H1 (cell line): ENCODE results near the gene CACNA2D3. TPM values are rescaled to one million over a fixed set of nuclear protein-coding genes. Genes with fewer than 3 reads are reported as not detected.

Experiments used
- CTCF ChIA-PET: fragments of 300-600 bp; sonication (Branson Sonifier 250); formaldehyde crosslinking; loops from one replicate; lab custom pipeline; 2021; ENCODE audit not compliant: partially characterized antibody; lab: Charles Lee
- POLR2A ChIA-PET: fragments of 300-600 bp; sonication (Branson Sonifier 250); formaldehyde crosslinking; loops from one replicate; lab custom pipeline; 2021; ENCODE audit warnings: inconsistent platforms; ENCODE audit not compliant: partially characterized antibody; lab: Charles Lee
- DNase-seq, 2 experiments: peaks; one replicate each; pipeline versions ENCODE4 v3.0.0 to v3.0.0-alpha.2; 2010 to 2022; ENCODE audit warnings: low spot score in 2 of 2, low read depth in 1 of 2, mixed read lengths in 1 of 2
- FAIRE-seq: peaks from 2 replicates; lab custom pipeline; 2011; peaks lifted over from hg19 to GRCh38; lab: Jason Lieb, UNC
- H2AFZ ChIP-seq: 2 replicates; pipeline ENCODE4 v1.8.1; 2012; ENCODE audit warnings: low read length, inconsistent platforms
- H2AK5ac ChIP-seq: 2 replicates; pipeline ENCODE4 v1.6.1; 2013; ENCODE audit warnings: low read depth, low read length
- H2BK120ac ChIP-seq: replicated peaks from 2 replicates; pipeline ENCODE3; 2013; ENCODE audit warnings: low read depth, low read length, inconsistent platforms
- H2BK12ac ChIP-seq: 2 replicates; pipeline ENCODE4 v1.6.1; 2013; ENCODE audit warnings: low read depth, low read length
- H2BK15ac ChIP-seq: 2 replicates; pipeline ENCODE4 v1.6.1; 2013; ENCODE audit warnings: low read length
- H2BK20ac ChIP-seq: 2 replicates; pipeline ENCODE4 v1.6.1; 2013; ENCODE audit warnings: low read length
- H2BK5ac ChIP-seq: 2 replicates; pipeline ENCODE4 v1.6.1; 2013; ENCODE audit warnings: low read depth, low read length
- H3K14ac ChIP-seq: 2 replicates; pipeline ENCODE4 v1.6.1; 2013; ENCODE audit warnings: inconsistent platforms; ENCODE audit not compliant: insufficient read length
- H3K18ac ChIP-seq: 2 replicates; pipeline ENCODE4 v1.6.1; 2013; ENCODE audit warnings: low read length; ENCODE audit errors: extremely low read depth
- H3K23ac ChIP-seq: 2 replicates; pipeline ENCODE4 v1.6.1; 2013; ENCODE audit warnings: inconsistent platforms; ENCODE audit not compliant: insufficient read length
- H3K23me2 ChIP-seq: 2 replicates; pipeline ENCODE4 v1.6.1; 2013; ENCODE audit warnings: low read depth, low read length
- H3K27ac ChIP-seq: 2 replicates; pipeline ENCODE4 v1.6.1; 2011; ENCODE audit warnings: low read depth, low read length, inconsistent platforms
- H3K27me3 ChIP-seq, 4 experiments: replicated peaks in 1 of 4; 1 replicate in 1 of 4; 2 replicates in 3 of 4; pipeline versions ENCODE4 v1.6.1 to v1.8.1; 2011 to 2013; ENCODE audit warnings: low read length in 3 of 4, mild to moderate bottlenecking in 3 of 4, inconsistent platforms in 2 of 4, mixed read lengths in 2 of 4, moderate library complexity in 1 of 4; ENCODE audit not compliant: control insufficient read depth in 3 of 4, insufficient read depth in 3 of 4; ENCODE audit errors: extremely low read depth in 1 of 4
- H3K36me3 ChIP-seq, 4 experiments: 2 replicates each; pipeline versions ENCODE4 v1.6.1 to v1.8.1; 2011 to 2013; ENCODE audit warnings: mild to moderate bottlenecking in 4 of 4, low read length in 3 of 4, moderate library complexity in 2 of 4, control low read depth in 1 of 4, inconsistent platforms in 1 of 4; ENCODE audit not compliant: insufficient read depth in 4 of 4, control insufficient read depth in 2 of 4
- H3K4ac ChIP-seq: replicated peaks from 2 replicates; pipeline ENCODE3; 2013; ENCODE audit warnings: low read length, low read depth, mixed read lengths, inconsistent platforms; ENCODE audit not compliant: insufficient read length
- H3K4me1 ChIP-seq, 4 experiments: replicated peaks in 1 of 4; 1 replicate in 1 of 4; 2 replicates in 3 of 4; pipeline versions ENCODE4 v1.6.1 to v1.8.1; 2011 to 2013; ENCODE audit warnings: low read length in 3 of 4, inconsistent platforms in 2 of 4, mixed read lengths in 1 of 4; ENCODE audit not compliant: insufficient read depth in 4 of 4, control insufficient read depth in 3 of 4
- H3K4me2 ChIP-seq, 2 experiments: 2 replicates each; pipeline versions ENCODE4 v1.6.1 to v1.8.1; 2011 to 2013; ENCODE audit warnings: low read depth in 2 of 2, low read length in 2 of 2, control low read depth in 1 of 2, inconsistent platforms in 1 of 2, mild to moderate bottlenecking in 1 of 2; ENCODE audit not compliant: insufficient read depth in 1 of 2
- H3K4me3 ChIP-seq, 4 experiments: fragments of 200-600, 300-600 bp in 1 of 4; sonication (generic), shearing (Covaris generic), sonication (Bioruptor Twin) in 1 of 4; 2 replicates each; pipeline versions ENCODE4 v1.5.1 to v1.8.1; 2011 to 2016; ENCODE audit warnings: low read length in 4 of 4, low read depth in 3 of 4, control low read depth in 2 of 4, inconsistent platforms in 2 of 4, mild to moderate bottlenecking in 2 of 4, mixed read lengths in 1 of 4, moderate library complexity in 1 of 4; ENCODE audit not compliant: insufficient read depth in 2 of 4; ENCODE audit errors: extremely low read depth in 1 of 4
- H3K56ac ChIP-seq: replicated peaks from 2 replicates; pipeline ENCODE3; 2013; ENCODE audit warnings: low read depth, mild to moderate bottlenecking, mixed read lengths, low read length, inconsistent platforms; ENCODE audit not compliant: insufficient read length
- H3K79me1 ChIP-seq: 2 replicates; pipeline ENCODE4 v1.6.1; 2013; ENCODE audit warnings: low read depth, low read length, control low read depth
- H3K79me2 ChIP-seq, 2 experiments: 2 replicates each; pipeline versions ENCODE4 v1.6.1 to v1.8.1; 2012 to 2013; ENCODE audit warnings: low read length in 2 of 2, mild to moderate bottlenecking in 2 of 2, inconsistent platforms in 1 of 2; ENCODE audit not compliant: insufficient read depth in 2 of 2, control insufficient read depth in 1 of 2
- H3K9ac ChIP-seq, 4 experiments: replicated peaks in 1 of 4; 1 replicate in 1 of 4; 2 replicates in 3 of 4; pipeline versions ENCODE4 v1.6.1 to v1.8.1; 2011 to 2013; ENCODE audit warnings: low read depth in 3 of 4, low read length in 3 of 4, control low read depth in 2 of 4, mild to moderate bottlenecking in 2 of 4, moderate library complexity in 2 of 4, inconsistent platforms in 1 of 4; ENCODE audit errors: extremely low read depth in 1 of 4
- H3K9me3 ChIP-seq, 2 experiments: 2 replicates each; pipeline versions ENCODE4 v1.6.1 to v1.8.1; 2012 to 2013; ENCODE audit warnings: mild to moderate bottlenecking in 2 of 2, moderate library complexity in 2 of 2, control low read depth in 1 of 2, inconsistent platforms in 1 of 2, low read depth in 1 of 2, low read length in 1 of 2, mixed read lengths in 1 of 2; ENCODE audit not compliant: insufficient read depth in 2 of 2
- H4K20me1 ChIP-seq, 2 experiments: replicated peaks in 1 of 2; 2 replicates each; pipeline versions ENCODE3 to v1.8.1; 2011 to 2013; ENCODE audit warnings: inconsistent platforms in 2 of 2, low read length in 2 of 2, mild to moderate bottlenecking in 1 of 2; ENCODE audit not compliant: insufficient read depth in 2 of 2, control insufficient read depth in 1 of 2
- H4K5ac ChIP-seq: 2 replicates; pipeline ENCODE4 v1.6.1; 2013; ENCODE audit warnings: low read length, low read depth, mixed read lengths, inconsistent platforms; ENCODE audit not compliant: insufficient read length
- H4K8ac ChIP-seq: 2 replicates; pipeline ENCODE4 v1.8.0; 2013; ENCODE audit warnings: mild to moderate bottlenecking, moderate library complexity, low read length, inconsistent platforms; ENCODE audit not compliant: insufficient read depth; ENCODE audit errors: extremely low read depth
- H4K91ac ChIP-seq: replicated peaks from 2 replicates; pipeline ENCODE3; 2013; ENCODE audit warnings: low read length, mixed read lengths, inconsistent platforms; ENCODE audit not compliant: insufficient read length
- GTF2F1 ChIP-seq: IDR thresholded peaks from 2 replicates; pipeline ENCODE4 v1.6.1; 2012; ENCODE audit warnings: low read depth, low read length, improper control_type of control experiment, borderline replicate concordance
- TEAD4 ChIP-seq: IDR thresholded peaks from 2 replicates; pipeline ENCODE4 v1.6.1; 2012; ENCODE audit warnings: low read depth, low read length, inconsistent platforms, mixed read lengths
- WGBS, 2 experiments: shearing (Covaris generic) in 1 of 2; methylation state at CpG; one replicate each; pipeline versions ENCODE4 v1.1.6 to v1.1.7; 2013 to 2015; ENCODE audit warnings: low lambda C conversion rate in 2 of 2, mixed read lengths in 2 of 2, inconsistent platforms in 1 of 2, low coverage in 1 of 2, missing lambda C conversion rate in 1 of 2; ENCODE audit not compliant: insufficient replicate concordance in 2 of 2, insufficient coverage in 1 of 2, insufficient read length in 1 of 2; ENCODE audit errors: extremely low coverage in 1 of 2, missing lambda C conversion rate in 1 of 2; 5-methylcytosine and 5-hydroxymethylcytosine counted together
- polyA plus RNA-seq, 7 experiments: library from polyadenylated mRNA; depleted of rRNA in 3 of 7; stranded (reverse) in 5 of 7; unstranded in 2 of 7; fragments of >200 nt in 5 of 7; fragments of 200-250 nt in 2 of 7; gene quantifications; 1 replicate in 5 of 7; 2 replicates in 1 of 7; 4 replicates in 1 of 7; pipeline versions ENCODE4 v1.2.1 to v1.2.3, GENCODE V29; 2011 to 2013; ENCODE audit warnings: missing spikeins in 2 of 7, mixed read lengths in 2 of 7
- total RNA-seq: library from RNA; stranded (reverse); fragmentation: NEBNext Ultra II Directional; extraction: Animal tissue kit (Norgen Biotek cat#: 25700); gene quantifications from 2 replicates; pipeline ENCODE4 v1.2.1, GENCODE V29; 2021

The CACNA2D3 gene
- total and polyA plus RNA-seq, 2 of the 8 experiments (the other 6 are each of a cell fraction or from before 2014, with no cell fraction given): 1.5 to 1.8 TPM

DNA sequence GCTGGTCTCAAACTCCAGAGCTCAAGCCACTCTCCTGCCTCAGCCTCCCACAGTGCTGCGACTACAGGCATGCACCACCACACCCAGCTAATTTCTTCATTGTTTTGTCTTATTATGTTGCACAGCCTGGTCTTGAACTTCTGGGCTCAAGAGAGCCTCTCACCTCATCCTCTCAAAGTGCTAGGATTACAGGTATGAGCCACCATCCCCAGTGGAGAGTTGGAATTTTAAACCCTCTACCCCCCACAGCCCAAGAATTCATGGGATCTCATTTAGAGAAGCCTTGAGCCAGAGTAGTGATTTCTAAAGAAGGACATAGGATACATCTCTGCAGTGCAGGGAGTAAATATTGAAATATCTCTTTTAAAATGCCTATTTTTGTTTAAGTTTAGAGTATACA, 221.1 kb downstream of the CACNA2D3 start:
- H3K79me2 ChIP-seq: no peaks in the 10 kb centered on the region
- CTCF ChIA-PET: no interaction called here

More for the DNA sequence above, 221.1 kb downstream of the CACNA2D3 start:
- Histone ChIP-seq H3K18ac (no peak overlapping the region), H3K4me2 (no peak overlapping the region), H2AFZ (no peak overlapping the region), H2AK5ac (no peak overlapping the region), H3K23me2 (no peaks in the 10 kb centered on the region; the same call in 1 of the 2 replicates), H2BK20ac (peak overlapping the region; percentile 63; the same call in 1 of the 2 replicates), H4K20me1 (no peaks in the 10 kb centered on the region), H3K36me3 (no peaks in the 10 kb centered on the region), H3K79me1 (no peaks in the 10 kb centered on the region), H3K9me3 (no peaks in the 10 kb centered on the region), H4K8ac (no peak overlapping the region), H2BK120ac (no peak overlapping the region), H3K9ac (no peak overlapping the region), H3K4me1 (peaks cover 0 to 8% (median 3%) of the 10 kb centered on the region in 4 experiments; a peak in 2 of 7 replicates), H2BK5ac (no peak overlapping the region), H2BK15ac (no peak overlapping the region), H3K14ac (no peak overlapping the region), H3K4me3 (no peak overlapping the region), H3K27ac (no peak overlapping the region), H3K4ac (no peak overlapping the region), H4K5ac (no peak overlapping the region), H3K27me3 (no peaks in the 10 kb centered on the region; a peak in 1 of 7 replicates), H3K23ac (no peak overlapping the region), H2BK12ac (0 out of 2 replicates have a peak overlapping the region, but pooled peaks have one; percentile 17), H3K56ac (no peak overlapping the region), H4K91ac (no peak overlapping the region)
- DNase-seq (no peak), FAIRE-seq (no peak)
- POLR2A ChIA-PET: no interaction called here
- peak; percentile 53; the same call in 1 of the 2 replicates for TF ChIP-seq TEAD4
- no peak for TF ChIP-seq GTF2F1
- 80% methylated on average over 1 of the region's 1 CpG; no CpG with 5 or more reads in 1 of the 2 experiments for WGBS, 2 experiments
